Stimulated activated CD8-positive, alpha-beta memory T cell treated with anti-CD3 and anti-CD28 coated beads, Interleukin-15, amount 100 ng/mL, for 4 hours (primary cell): ENCODE results near the gene FGD4.
"Not testable (repeated sequence)": the region's sequence is repeated elsewhere in the genome, so short reads cannot be mapped to it uniquely, and the experiment has no call there.

ENCODE experiments used
- DNase-seq, 2 donors: peaks; one replicate each; pipeline ENCODE4 v3.0.0-alpha.2; 2020; ENCODE audit warnings: low read depth in 2 of 2

The FGD4 gene

DNA sequence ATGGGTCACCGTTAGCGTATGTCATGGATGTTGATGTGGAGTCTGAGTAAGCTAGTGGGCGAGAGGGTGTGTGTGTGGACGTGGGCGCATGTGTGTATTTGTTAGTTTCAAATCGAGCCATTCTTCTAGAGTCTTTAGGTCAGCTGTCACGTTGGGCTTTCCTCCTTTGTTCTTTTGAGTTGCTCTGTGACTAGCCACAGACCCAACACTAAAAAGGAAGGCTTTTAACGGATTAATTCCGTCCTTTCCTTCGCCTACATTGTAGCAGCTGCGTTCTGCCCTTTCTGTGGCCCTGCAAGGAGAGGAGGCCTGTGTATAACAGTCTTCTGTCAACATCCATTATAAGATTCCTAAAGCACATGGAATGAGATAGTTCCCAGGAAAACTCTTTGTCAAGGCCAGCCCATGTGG lies 162.6 kb downstream of the FGD4 start:
- no peak for DNase-seq

- DNase-seq: not testable (repeated sequence)
These were observed 163.1 kb downstream of the FGD4 start for GRCh38 chr12:32562413-32562812.

GRCh38 chr12:32566663-32567295 lies 167.4 kb downstream of the FGD4 start:
- DNase-seq: no peak

DNA sequence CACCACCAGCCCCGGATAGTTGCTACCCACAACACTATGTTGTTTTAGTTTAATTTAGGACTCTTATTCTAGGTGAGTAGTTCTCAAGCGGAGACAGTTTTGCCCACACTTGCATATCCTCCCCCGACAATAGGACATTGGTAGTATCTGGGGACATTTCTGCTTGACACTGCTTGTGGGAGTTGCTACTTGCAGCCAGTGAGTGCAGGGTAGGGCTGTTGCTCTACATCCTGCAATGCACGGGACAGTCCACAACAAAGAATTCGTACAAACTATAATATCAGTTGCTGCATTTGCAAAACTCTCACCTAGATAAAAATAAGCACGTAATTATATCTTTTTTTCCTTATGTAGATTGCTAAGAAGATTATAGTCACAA lies 167.9 kb downstream of the FGD4 start:
- no peak for DNase-seq

- DNase-seq: no peak
These were observed 168.9 kb downstream of the FGD4 start for GRCh38 chr12:32568228-32568627.

- DNase-seq: no peak
These were observed 169.9 kb downstream of the FGD4 start for GRCh38 chr12:32569259-32569658.

- DNase-seq: no peak
These were observed 175.2 kb downstream of the FGD4 start for GRCh38 chr12:32574585-32574984.

DNA sequence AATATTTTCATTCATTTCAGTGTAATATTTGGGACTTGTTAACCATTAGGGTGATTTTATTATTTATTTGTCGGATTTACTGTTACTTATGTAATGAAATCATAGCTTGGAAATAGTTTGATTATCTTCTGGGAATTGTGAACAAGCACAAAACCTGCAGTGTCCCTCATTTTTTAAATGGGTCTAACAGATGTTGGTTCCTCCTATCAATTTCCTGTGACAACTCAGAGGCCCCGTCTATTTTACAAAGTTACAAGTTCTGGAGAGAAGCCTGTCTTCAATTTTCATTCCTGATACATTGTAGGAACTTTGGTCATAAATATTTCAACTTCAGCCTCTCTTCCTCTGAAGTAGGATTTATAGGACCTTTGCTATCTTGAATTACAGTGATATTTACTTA lies 178.0 kb downstream of the FGD4 start:
- no peak for DNase-seq

- DNase-seq: no peak
These were observed 184.2 kb downstream of the FGD4 start for GRCh38 chr12:32583534-32583933.

GRCh38 chr12:32585680-32586079 lies 186.3 kb downstream of the FGD4 start:
- DNase-seq: no peak

DNA sequence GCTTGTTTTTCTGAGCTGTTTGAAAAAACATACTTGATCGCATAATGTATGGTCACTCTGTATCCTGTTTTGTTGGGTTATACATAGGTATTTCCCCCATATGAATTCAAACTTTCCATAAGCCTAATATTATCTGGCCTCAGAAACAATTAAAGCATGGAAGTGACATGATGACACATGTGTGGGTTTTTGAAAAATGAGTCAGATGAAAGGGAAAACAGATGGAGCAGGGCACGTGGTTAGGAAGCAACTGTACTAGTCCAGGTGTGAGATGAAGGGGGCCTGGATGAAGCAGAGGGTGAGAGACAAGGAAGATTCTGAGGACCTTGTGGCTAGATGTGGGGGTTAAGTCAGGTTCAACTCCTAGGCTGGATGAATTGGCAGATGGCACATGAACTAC lies 187.0 kb downstream of the FGD4 start:
- no peak for DNase-seq

DNA sequence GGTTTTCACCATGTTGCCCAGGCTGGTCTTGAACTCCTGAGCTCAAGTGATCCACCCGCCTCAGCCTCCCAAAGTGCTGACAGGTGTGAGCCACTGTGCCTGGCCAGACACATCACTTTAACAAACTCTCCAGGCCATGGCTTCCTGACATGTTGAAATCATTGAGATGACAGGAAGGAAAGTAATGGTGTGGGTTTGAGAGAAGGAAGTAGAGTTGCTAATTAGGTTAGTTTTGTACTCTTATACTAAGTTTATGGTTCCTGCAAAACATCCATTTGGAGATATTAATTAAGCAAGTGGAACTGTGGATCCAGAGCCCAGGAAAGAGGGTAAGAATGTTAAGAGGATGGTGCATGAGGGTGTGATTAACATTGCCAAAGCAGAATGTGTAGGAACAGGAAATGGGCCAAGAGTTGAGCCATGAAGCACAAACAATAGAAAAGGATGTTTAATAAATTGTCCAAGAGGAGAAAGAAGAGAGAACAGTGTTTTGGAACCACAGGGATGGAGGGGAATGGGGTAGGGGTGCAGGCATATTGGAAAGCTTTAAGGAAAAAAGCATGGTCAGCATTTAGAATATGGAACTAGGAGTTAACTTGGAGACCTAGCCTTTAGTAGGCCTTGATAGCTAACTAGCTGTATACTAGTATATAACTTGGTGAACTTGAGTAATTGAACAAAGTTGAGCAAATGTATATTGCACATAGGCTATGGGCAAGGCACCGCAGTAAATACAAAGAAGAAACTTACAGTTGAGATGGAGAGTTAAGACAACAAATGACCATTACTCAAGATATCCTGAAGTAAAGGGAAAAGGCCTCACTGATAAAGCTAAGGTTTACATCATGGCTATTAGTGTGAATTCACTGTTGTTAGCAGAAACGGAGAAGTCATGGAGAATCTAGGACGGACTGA lies 188.5 kb downstream of the FGD4 start:
- DNase-seq: no peak

GRCh38 chr12:32588604-32589003 lies 189.2 kb downstream of the FGD4 start:
- DNase-seq: no peak

DNA sequence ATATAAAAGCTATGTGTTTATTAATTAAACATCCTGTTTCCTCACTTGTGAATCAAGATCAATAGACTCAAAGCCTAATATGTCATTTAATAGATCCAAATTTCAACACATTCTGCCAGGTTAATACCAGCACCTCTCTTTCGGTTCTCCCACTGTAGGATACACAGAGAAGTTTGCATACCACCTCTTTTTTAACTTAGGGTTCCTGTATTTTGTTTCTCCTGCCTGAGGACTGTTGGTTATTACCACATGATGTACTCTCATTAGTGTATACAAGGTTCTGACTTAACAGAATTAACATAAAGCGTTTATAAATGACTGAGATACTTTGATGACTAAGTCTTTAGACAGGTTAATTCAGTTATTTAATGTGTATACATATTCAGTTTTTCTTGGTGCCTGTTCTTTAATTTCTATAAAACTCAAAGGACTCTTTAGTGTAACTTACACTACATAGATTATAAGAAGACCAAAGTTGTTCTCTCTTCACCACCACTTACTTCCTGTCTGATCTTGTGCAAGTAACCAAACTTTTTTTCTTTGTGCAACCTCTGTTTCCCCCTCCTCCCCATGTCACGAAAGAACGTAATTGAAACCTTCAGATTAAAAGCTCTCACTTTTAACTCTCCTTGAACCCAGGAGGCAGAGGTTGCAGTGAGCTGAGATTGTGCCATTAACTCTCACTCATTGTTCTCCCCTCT lies 190.0 kb downstream of the FGD4 start:
- DNase-seq: no peak

DNA sequence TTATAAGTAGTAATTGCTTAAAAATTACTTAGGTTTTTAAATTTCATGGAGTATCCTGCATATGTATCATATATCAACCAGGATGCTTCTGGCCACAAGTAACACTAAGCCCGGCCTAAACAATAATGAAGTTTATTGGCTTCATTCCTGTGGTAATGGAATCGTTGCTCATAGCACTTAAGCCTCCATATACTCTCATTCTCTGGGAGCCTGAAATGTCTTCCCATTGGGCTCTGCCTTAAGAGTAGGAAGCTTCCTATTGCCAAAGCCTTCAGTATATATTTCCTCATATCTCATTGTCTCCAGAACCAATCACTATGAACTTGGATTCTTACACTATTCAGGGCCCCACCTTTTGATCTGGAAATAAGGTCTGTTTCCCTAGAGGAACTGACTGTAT lies 195.9 kb downstream of the FGD4 start:
- no peak for DNase-seq

- DNase-seq: no peak
These were observed 196.7 kb downstream of the FGD4 start for GRCh38 chr12:32596030-32596429.

DNA sequence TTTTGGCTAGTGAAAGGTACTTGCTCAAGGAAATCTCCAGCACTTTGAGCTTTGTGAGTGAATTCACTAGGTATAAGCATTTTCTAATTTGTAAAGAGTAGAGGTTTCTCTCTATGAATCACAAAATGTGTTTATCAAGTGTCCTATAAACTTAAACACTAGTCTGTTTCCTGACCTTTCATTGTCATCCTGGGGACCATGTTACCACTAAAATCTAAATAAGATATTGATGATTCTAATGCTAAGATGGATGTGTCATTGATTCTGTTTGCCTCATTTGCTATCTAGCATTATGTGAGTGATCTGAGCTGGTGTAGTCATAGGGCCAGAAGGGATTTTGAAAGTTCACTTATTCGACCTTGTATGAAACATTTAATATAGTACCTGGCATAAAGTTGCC lies 199.3 kb downstream of the FGD4 start:
- no peak for DNase-seq

DNA sequence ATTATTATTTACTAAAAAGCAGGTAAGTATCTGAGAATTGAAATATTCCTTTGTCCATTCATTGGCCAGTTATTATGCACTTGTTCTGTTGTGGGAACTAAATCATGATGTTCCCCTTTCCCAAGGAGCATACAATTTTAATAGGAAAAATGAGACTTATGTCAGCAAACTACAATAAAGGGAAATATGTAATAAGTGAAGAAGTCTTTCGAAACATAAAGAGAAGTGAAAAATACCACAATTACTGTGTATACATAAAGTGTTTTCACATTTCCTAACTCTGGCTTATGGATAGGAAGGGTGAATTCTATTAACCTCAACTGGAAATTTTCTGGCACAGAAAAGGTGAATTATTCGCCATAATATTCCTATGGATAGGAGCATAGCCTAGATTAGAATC lies 201.3 kb downstream of the FGD4 start:
- DNase-seq: no peak

DNA sequence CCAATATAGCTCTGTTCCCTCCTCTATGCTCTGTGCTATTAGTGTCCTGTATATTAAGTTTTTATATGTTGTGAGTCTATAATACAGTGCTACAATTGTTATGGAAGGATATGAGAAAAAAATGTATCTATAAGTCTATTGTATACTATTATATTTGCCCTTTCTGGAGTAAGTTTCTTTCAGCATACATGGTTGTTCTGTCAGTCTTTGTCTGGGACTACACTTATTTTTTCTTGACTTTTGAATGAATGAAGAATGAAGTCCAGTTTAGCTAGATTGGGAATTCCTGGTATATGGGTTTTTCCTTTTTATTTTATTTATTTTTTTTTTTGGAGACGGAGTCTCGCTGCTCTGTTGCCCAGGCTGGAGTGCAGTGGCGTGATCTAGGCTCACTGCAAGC lies 203.7 kb downstream of the FGD4 start:
- no peak for DNase-seq

DNA sequence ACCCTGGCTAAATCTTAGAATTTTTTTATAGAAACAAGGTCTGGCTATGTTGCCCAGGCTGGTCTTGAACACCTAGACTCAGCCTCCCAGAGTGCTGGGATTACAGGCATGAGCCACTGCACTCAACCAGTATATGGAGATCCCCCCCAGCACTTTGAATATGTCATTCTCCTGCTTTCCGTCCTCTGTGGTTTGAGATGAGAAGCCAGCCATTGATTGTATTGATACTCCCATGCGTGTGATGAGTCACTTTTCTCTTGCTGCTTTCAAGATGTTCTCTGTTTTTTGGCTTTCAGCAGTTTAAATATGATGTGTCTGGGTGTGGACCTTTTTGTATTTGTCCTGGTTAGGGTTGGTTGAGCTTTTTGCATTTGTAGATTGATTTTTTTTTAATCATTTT lies 204.5 kb downstream of the FGD4 start:
- DNase-seq: no peak

- DNase-seq: no peak
These were observed 205.2 kb downstream of the FGD4 start for GRCh38 chr12:32604565-32604964.

DNA sequence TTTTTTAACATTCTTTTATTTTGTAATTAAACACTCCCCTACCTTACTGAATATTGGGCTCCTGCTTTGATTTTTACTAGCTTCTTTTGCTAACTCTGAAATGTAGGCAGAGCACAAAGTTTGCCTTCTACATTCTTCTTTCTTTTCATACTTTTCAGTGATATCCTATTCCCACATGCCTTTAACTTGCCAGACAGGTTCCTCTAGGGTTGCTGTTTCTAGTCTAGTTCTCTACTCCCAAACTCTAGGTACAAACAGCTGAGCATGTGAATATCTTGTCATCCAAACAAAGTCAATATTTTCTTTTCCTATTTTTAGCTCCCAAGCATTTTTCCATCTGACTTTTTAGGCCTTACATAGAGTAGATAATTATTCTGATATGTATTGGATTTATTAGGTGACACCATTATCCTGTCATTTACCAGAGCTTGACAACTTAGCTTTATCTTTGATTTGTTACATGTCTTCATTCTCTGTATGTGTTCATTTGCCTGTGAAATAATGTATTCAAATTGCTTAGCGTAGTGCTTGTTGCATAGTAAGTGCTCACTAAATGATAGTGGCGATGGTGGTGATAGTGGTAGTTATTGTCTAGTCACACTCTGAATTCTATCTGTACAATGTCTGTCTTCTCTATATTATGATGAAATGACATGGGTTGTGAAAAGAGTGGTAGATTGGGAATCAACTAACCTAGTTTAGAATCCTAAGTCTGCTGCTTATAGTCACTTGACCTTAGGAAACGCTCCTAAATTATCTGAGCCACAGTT lies 206.2 kb downstream of the FGD4 start:
- DNase-seq: no peak
